HG02981 (cell line): ENCODE data around the gene NEURL1B.
A peak's percentile ranks its signal among the peaks of the same experiment; 100 is the strongest.

Experiments used
- ATAC-seq: cut with Tn5 transposase; IDR thresholded peaks from one replicate; pipeline ENCODE4 v1.9.1; 2021; ENCODE audit warnings: mild to moderate bottlenecking, moderate library complexity; ENCODE audit not compliant: unreplicated experiment

Gene NEURL1B

DNA sequence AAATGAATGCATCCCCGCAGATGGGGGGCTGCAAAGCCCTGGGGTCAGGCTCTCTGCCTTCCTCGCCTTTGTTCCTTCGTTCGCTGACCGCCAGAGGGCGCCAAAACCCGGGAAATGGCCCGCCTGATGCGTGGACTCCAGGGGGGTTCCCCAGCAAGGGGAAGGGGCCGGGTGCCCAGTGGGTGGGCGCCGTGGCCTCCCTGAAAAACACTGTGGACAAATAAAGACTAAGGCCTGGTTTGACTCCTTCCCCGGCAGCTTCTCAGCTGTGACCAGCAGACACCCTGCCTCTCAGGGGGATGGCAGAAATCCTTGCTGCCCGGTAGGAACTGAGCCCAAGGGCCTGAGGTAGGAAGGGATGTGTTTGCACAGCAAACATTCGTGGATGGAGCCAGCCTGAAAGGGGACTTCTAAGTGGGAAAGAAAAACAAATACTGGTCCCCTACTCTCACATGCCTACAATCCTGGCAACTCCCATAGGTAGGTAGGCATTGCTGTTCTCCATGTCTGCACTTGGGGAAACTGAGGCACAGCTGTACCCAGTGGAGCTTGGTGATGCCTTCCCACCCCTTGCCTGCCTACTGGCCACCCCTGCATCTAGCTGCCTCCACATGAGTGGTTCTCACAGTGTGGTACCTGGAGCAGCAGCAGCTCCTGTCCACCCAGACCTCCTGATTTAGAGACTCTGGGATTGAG lies 72.2 kb downstream of the NEURL1B start:
- no peak for ATAC-seq

DNA sequence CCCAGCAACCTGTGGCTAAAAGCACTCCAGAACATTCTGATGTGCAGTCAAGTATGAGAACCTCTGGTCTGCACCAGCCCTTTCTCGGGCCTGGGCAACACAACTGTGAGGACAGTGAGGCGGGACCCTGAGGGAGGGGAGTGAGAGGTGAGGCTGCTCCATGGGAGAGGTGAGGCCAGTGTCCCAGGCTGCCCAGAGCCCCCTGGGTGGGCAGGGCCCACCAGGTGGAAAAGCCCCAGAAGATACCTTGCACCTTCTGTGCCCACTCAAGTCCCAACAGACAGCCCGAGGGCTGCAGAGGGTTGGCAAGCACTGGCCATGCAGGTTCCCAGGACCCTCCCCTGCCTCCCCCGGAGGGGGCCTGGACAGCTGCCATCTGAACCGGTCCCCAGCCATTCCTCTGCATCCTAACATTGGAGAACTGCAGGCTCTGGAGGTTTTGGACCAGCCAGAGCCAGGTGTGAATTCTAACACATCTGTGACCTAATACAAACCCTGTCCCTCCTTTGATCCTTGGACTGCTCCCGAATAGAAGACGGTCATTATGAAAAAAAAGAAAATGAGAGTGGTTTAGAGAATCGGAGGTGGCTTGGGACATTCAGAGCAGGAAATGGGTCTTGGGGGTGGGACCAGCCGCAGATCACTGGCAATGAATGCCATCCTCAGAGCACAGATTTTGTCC lies 72.9 kb downstream of the NEURL1B start:
- ATAC-seq: no peak

DNA sequence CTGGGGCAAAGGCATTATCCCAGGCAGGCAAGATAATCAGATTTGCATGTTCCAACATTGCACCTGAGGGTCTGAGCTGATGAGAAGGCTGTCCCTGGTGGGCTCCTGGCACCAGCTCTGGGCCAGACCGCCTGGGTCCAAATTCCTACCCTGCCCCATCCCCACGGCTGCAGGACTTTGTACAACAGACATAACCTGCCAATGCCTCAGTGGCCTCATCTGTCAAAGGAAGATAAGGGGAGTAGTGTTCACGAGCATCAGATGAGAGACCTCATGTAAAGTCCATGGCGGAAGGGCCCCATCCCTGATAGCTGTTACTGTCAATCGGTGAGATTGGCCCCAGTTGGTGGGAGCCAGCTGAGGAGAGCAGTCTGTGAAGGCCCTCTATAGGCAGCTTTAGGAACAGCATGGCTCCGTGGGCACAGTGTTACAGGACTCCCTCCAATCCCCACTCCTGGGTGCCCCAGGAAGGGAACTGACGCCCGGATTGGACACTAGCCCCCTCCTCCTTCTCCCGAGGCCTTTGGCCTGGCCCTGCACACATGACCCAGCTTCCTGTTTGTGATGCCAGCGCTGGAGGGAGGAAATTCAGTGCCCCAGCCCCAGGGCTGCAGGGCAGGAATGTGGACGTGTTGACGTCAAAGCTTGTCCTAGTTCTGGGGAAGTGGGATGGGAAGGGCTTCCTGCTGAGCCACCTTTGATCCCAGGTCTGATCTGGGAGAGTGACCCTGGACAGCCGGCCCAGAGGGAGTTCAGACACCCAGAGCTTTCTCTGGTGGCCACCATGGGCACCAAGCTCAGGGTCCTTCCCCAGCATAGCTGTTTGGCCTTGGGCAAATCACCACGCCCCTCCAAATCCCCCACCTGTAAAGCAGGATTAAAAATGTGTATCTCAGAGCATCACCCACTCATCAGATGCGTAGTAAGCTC lies 73.7 kb downstream of the NEURL1B start:
- peak; percentile 82 for ATAC-seq

DNA sequence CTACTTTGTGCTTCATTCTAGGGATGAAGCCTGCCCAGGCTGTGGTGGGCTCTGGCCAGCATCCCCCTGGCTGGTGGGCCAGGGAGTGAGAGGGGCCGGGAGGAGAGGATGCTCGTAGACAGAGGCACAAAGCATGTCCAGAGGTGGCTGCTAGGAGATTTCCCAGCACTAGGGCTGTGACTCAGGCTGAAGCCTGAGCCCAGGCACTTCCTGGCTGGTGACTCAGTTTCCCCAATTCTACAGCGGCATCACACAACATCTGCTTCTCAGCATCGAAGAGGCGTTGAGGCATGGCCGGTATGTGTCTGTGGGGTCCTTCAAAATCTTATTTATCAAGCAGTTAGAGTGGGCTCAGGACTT lies 74.3 kb downstream of the NEURL1B start:
- no peak for ATAC-seq

DNA sequence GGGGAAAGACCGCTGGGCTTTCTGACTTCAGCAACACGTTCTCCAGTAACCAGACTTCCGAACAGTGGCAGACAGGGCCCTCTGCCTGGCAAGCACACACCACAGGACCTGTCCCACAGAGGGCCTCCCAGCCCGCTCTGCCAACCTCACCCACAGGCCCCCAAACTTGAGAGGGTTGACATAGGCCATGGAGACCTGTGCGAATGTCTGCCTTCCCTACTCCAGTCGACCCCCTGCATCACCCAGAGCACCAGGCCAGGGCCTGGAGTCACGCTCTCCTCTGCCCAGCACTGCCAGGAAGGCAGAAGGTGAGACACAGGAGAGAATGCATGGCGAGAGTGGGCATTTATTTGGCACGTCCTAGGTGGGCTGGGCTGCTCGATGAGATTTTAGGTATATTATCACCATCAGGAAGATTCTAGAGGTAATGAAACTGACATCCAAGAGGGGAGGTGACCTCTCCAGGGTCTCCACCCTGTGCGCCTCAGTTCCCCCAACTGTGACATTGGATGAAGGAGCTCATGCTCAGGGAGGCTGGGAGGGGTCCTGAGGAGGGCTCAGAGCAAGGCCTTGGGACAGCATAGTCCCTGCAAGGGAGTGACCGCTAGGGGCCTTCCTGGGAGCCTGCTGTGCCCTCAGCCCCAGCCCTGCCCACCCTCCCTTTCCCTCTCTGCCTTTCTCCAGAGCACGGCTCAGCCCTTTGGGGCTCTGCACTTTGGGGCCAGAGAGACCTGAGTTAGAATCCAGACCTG lies 75.0 kb downstream of the NEURL1B start:
- no peak for ATAC-seq

DNA sequence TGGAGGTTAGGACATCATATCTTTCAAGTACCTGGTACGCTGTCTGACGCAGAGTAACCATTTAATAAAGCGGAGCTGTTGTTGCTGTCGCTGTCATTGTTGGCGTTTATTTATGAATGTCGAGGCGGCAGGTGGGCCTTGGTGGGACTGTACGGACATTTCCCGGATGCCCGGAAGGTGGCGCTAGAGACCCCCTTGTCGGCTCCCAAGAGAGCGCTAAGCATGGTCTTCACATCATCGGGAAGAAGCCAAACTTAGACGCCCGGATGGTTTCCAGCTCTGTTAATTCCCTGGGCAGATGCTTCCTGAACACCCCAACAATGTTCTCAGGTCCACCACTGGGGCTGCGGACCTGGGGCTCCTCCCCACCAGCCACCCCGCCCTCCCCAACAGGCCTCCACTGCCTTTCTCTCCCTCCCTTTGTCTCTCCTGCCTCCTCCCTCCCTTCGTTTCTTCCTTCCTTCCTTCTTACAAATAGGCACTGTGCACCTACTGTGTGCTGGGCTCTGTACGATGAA lies 75.8 kb downstream of the NEURL1B start:
- ATAC-seq: no peak

DNA sequence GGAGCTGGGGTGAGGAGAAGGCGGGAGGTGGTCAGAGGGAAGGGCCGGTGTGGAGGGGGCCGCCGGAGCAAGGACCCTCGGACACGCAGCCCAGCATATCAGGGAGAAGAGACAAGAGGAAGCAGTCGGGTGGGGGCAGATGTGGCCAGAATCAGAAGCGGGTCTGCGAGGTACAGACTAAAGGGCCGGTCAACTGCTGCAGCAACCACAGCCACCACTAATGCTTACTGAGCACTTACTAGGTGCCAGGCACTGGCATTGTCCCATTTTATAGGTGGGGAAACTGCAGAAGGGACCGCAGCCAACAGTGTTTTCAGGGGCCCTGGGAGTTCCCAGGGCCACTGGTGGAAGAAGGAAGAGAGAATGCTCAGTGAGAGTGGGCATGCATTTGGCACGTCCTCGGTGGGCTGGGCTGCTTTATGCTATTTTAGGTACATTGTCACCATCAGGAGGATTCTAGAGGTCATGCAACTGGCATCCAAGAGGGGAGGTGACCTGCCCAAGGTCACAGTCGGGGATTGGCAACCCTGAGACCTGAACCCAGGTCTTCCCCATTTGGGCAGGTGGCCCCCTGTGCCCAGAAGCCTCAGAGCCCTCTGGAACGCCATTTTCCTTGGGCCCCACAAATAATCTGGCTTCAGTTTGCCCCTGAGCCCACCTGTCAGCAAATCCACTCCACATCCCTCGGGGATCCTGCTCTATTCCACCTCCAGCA lies 76.6 kb downstream of the NEURL1B start:
- no peak for ATAC-seq

DNA sequence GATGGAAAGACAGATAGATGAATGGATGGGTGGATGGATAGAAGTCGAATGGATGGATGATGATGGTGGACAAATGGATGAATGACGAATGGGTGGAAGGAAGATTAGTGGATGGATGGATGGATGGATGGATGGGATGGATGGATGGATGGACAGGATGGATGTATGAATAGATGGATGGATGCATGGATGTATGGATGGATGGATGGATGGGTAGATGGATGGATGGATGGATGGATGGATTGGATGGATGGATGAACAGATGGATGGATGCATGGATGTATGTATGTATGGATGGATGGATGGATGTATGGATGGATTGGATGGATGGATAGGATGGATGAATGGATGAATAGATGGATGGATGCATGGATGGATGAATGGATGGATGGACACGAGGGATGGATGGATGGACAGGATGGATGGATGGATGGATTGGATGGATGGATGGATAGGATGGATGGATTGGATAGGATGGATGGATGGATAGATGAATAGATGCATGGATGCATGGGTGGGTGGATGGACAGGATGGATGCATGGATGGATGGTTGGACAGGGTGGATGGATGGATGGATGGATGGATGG lies 77.6 kb downstream of the NEURL1B start:
- no peak for ATAC-seq

DNA sequence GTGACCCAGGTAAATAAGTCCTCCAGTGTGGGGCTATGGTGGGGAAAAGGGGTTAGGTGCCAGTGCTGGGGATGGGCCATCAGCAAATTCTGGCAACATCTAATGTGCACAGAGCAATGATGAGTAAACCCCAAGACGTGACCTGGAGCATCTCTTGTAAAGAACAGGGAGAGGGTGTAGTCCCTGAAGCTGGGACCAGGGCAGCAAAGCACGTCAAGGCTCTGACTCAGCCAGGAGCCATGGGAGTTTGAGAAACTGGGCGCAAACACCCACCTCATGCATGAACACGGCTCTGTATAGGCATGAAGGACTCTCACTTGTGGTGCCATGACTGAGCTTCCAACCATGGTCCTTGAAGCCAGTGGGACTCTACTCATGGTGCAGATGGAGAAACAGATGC lies 78.1 kb downstream of the NEURL1B start:
- no peak for ATAC-seq

DNA sequence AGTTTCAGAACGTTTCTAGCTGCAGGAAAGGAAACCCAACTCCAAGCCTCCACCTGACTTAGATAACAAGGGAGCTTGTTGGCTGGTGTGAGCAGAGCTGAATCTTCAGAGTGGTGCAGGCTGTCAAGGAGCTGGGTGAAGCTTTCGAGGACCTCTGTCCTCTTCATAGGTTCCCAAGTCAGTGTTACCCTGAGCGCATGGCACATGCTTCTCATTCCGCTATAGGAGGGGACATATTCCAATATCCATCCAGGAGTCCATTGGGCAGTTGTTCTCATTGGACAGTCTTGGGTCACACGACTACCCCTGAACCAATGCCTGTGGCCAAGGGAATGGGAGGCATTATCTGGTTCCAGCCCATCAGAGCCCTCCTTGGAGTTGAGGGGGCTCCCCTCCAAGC lies 79.6 kb downstream of the NEURL1B start:
- ATAC-seq: no peak

DNA sequence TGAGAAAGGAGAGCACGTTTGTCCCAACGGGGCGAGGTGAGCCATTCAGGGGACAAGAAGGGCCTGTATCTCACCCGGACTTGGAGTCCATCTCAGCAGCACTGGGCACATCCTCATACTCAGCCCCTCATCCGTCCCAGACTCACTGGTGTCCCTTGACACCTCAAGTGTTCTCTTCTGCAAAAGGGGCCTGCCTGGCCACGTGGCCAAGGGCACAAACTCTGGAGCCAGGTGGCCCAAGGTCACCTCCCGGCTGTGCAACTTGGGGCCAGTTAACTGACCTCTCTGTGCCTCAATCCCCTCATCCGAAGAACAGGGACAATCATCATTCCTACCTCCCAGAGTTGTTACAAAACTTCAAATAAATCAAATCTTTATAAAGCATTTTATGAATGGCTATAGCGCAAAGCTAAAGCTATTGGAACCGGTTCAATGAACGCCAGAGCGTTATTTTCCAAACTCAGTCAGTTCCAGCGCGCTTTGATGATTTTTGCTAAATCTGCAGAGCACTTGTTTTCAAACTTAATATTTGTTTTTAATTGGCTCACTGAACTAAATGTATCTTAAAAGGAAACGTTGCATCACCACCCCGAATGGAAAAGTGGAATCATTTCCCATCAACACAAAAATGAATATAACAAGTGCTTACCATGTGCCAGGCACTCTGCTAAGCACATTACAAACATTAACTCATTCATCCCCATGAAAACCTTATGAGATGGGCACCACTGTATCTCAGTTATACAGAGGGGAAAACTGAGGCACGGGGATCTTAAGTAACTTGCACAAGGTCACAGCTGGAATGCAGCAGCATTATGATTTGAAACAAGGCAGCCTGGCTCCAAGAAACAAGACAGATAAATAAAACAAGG lies 80.6 kb downstream of the NEURL1B start:
- no peak for ATAC-seq

DNA sequence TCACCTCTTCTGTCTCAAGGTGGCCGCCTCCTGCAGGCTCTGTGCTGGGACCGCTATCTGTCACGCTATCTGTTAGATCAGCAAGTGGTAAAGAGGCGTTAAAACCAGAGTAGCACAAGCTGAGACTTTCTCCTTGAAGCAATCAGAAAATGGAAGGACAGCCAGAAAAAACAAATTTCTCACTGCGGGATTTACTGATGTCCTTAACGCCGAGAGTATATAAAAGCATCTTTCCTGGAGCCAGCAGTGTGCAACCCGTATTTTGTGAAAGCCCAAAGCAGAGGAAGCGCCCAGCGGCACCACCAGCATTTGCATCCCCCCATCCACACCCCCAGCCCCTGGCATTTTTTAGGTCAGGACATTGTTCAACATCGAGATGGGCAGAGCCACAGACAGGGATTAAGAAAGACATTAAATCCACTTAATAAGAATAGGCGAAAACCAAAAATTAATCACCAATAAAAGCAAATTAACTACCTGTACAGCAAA lies 81.3 kb downstream of the NEURL1B start:
- ATAC-seq: no peak

DNA sequence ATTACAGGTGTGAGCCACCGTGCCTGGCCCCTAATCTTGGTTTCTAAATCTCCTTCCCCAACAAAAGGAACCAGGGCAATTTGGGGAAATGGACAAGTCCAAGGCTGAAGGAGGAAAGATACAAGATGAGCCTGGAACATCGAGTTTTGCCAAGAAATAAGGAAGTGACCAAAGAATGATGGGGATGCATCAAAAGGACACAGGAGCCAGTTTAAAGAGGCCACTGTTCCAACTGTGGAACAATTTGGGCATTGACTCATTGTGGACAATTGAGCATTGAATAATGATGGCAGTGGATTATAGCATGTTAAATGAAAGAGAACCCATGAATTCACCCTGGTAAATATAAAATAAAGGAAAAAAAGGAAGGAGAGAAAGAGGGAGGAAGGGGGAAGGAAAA lies 82.4 kb downstream of the NEURL1B start:
- ATAC-seq: no peak

DNA sequence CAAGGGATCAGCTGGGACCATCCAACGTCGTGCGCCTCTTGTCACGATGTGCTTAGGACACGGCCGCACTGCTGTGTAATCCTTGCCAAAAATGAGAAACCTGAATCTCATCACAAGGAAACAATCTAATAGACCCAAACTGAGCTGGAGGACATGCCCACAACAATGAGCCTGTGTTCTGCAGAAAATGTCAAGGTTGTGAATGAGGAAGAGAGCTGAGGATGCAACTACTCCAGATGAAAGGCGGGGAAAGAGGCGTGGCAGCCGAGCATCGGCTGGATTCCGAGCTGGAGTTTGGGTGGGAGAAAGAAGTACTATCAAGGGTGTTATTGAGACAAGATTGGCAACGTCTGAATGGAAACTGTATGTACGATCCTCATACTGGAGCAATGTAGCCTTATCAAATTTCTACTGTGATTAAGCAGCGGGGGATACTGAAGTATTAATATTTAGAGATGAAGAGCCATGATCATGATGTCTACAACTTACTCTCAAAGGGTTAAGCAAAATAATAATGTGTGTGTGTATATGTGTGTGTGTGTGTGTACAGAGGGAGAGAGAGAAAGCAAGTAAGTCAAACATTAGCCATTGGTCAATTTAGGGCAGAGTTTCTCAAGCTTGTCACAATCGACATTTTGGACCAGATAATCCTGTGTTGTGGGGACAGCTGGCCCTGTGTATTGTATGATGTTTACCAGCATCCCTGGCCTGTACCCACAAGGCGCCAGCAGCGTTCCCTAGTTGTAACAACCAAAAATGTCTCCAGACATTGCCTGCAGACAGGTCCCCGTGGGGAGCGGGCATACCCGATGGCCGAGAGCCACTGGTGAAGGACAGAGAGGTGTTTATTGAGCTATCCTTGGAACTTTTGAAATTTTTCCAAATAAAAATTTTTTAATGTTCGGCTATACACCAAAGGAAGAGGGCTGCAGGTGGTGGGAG lies 83.5 kb downstream of the NEURL1B start:
- ATAC-seq: no peak

DNA sequence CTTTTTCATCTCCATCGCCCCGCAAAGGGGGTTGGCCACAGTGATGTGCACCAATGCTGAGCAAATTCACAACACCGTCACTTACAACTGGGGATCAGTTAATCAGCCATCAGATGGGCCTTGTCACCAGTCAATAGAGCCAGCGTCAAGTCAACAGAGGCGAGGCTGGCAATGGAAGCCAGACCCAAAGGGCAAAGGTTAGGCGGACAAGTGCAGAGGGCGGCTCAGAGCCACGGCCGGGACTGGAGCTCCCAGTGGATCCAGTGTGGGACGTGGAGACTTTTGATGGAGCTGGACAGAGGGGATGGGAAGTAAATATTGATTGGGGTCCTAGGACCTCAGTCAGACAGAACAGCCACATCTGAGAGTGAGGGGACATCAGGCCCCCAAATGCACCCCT lies 84.2 kb downstream of the NEURL1B start:
- no peak for ATAC-seq

DNA sequence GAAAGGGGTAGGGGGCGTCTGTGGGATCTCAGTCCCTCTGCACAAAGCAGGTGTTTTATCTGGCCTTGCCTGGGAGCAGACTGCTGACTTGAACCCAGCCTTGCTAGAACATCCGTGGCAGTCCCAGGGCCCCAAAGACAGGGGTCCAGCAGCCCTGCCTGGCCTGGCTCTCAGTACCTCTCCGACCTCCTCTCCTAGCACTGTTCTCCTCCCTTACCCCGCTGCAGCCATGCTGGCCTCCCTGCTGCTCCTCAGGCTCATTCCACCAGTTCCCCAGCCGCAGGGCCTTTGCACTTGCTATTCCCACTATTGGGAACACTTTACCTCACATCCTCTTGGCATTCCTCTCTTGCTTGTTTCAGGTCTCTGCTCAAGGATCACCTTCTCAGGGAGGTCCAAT lies 84.7 kb downstream of the NEURL1B start:
- no peak for ATAC-seq

DNA sequence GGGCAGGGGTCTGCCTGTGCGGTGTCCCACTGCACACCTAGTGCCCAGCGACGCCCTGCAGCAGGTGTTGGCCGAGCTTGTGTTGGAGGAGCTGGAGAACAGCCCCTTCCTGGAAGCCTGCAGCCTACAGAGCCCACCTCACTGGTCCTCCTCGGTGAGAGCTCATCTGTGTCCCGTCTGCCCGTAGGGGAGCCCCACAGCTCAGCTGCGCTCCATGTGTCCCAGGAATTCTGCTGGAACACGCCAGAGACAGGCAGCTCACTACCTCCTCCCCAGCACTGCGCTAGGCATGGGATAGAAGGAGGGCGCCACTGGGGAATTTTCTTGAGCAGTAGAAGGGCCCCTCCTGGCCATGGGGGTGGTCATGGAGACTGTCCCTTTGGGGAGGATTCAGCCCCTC lies 85.9 kb downstream of the NEURL1B start:
- no peak for ATAC-seq

DNA sequence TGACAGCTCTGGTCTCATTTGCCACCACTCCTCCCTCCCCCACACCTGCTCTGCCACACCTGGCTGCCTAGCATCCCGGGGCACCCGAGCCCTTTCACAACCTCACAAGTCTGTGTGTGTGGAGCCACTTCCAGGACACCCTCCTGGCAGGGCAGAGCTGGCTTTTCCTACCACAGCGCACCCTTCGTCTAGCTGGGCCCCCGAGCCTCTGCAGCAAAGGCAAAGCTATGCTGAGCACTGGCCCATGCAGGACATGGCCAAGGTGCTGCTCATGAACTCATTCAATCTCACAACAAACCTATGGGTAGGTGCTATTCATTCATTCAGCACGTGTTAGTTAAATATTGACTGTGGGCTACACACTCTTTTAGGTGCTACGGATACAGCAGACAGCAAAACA lies 86.5 kb downstream of the NEURL1B start:
- ATAC-seq: no peak
